ENCODE data around the gene COL26A1.

The COL26A1 gene

GRCh38 chr7:101347477-101347876 is 15.2 kb upstream of the COL26A1 start:
- TF ChIP-seq TAF1 (IDR thresholded peaks at IDR 0.05; ENCODE audit: borderline replicate concordance, insufficient read depth, low read length) = no peak
- TF ChIP-seq POLR2AphosphoS5 (IDR thresholded peaks at IDR 0.05; ENCODE audit: low read depth, low read length) = no peak
- TF ChIP-seq REST (IDR thresholded peaks at IDR 0.05; ENCODE audit: insufficient read depth in 1 of 2, low read depth in 2 of 2, low read length in 2 of 2) = no peak
- TF ChIP-seq FOXP2 (optimal IDR thresholded peaks at IDR 0.05; ENCODE audit: borderline replicate concordance, extremely low read depth, extremely low read length, insufficient read depth) = no peak
- TF ChIP-seq SIN3A (IDR thresholded peaks at IDR 0.05; ENCODE audit: borderline replicate concordance, insufficient read depth, low read length) = no peak

GRCh38 chr7:101352920-101353308 is 9.8 kb upstream of the COL26A1 start:
- TF ChIP-seq POLR2AphosphoS5 (IDR thresholded peaks at IDR 0.05; ENCODE audit: low read depth, low read length) = no peak
- no peak for TF ChIP-seq SIN3A (IDR thresholded peaks at IDR 0.05; ENCODE audit: borderline replicate concordance, insufficient read depth, low read length)
- TF ChIP-seq FOXP2 (optimal IDR thresholded peaks at IDR 0.05; ENCODE audit: borderline replicate concordance, extremely low read depth, extremely low read length, insufficient read depth) = no peak
- TF ChIP-seq TAF1 (IDR thresholded peaks at IDR 0.05; ENCODE audit: borderline replicate concordance, insufficient read depth, low read length) = no peak
- TF ChIP-seq REST (IDR thresholded peaks at IDR 0.05; ENCODE audit: insufficient read depth in 1 of 2, low read depth in 2 of 2, low read length in 2 of 2) = no peak

DNA sequence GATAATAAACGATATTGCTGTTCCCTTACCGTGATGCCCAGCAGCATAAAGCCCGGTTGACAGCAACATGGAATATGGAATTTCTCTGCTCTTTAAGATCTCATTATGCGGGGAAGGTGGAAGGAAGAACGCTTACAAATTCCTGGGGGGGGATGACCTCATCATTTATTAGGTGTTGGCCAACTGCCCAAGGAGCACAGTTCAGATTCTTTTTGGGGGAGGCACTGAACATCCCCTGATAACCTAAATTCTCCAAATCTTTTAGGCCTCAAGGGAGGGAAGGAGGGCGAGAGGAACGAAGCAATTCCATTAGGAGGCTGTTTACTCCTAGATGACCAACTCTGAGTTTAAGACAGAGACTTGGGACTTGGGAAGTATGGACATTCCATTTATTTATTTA is 5.2 kb upstream of the COL26A1 start:
- TF ChIP-seq SIN3A (IDR thresholded peaks at IDR 0.05; ENCODE audit: borderline replicate concordance, insufficient read depth, low read length) = no peak
- TF ChIP-seq REST (IDR thresholded peaks at IDR 0.05; ENCODE audit: insufficient read depth in 1 of 2, low read depth in 2 of 2, low read length in 2 of 2) = no peak
- no peak for TF ChIP-seq POLR2AphosphoS5 (IDR thresholded peaks at IDR 0.05; ENCODE audit: low read depth, low read length)
- TF ChIP-seq TAF1 (IDR thresholded peaks at IDR 0.05; ENCODE audit: borderline replicate concordance, insufficient read depth, low read length) = no peak
- no peak for TF ChIP-seq FOXP2 (optimal IDR thresholded peaks at IDR 0.05; ENCODE audit: borderline replicate concordance, extremely low read depth, extremely low read length, insufficient read depth)

DNA sequence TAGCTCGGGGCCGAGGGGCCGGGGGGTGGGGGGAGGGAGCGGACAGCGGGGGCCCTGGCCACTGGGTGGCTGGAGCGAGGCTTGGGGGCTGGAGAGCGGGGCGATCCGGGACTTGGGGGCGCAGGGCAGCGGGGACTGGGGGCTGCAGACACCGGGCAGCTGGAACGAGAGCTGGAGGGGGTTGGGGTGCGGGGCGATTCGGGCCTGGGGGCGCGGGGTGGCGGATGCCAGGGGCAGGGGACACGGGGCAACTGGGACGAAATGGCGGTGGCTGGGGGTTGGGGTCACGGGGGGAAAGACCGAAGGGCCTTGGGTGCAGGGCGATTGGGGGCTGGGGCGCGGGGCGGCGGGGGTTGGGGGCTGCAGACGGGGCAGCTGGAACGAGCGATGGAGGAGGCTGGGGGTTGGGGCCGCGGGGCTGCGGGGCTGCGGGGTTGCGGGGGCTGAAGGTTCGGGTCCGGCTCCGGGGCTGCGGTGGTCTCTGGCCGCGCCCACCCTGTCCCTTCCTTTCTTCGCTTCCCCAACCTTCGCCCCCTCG is 590 bp downstream of the COL26A1 start:
- TF ChIP-seq SIN3A (IDR thresholded peaks at IDR 0.05; ENCODE audit: borderline replicate concordance, insufficient read depth, low read length) (no peak), TAF1 (IDR thresholded peaks at IDR 0.05; ENCODE audit: borderline replicate concordance, insufficient read depth, low read length) (no peak), POLR2AphosphoS5 (IDR thresholded peaks at IDR 0.05; ENCODE audit: low read depth, low read length) (no peak), REST (IDR thresholded peaks at IDR 0.05; ENCODE audit: insufficient read depth in 1 of 2, low read depth in 2 of 2, low read length in 2 of 2) (no peak), FOXP2 (optimal IDR thresholded peaks at IDR 0.05; ENCODE audit: borderline replicate concordance, extremely low read depth, extremely low read length, insufficient read depth) (no peak)

Data from PFSK-1 (cell line).